Osteoblast (primary cell): ENCODE measurements around the gene KIF6. TPM values are rescaled to one million over a fixed set of nuclear protein-coding genes. Genes with fewer than 3 reads are reported as not detected.

Experiments
- DNase-seq: peaks from one replicate; pipeline ENCODE4 v3.0.0; 2011; ENCODE audit warnings: low spot score, mixed read lengths; ENCODE audit not compliant: insufficient read length; ENCODE audit errors: missing footprints
- H2AFZ ChIP-seq: 2 replicates; pipeline ENCODE4 v1.6.0; 2011; ENCODE audit warnings: mild to moderate bottlenecking, low read length
- H3K27ac ChIP-seq: 2 replicates; pipeline ENCODE4 v1.5.1; 2011; ENCODE audit warnings: mild to moderate bottlenecking, low read depth, low read length, moderate library complexity
- H3K27me3 ChIP-seq: 2 replicates; pipeline ENCODE4 v1.6.0; 2012; ENCODE audit warnings: mild to moderate bottlenecking, control low read depth, inconsistent platforms, low read length, moderate library complexity; ENCODE audit not compliant: insufficient read depth
- H3K36me3 ChIP-seq: 2 replicates; pipeline ENCODE4 v1.5.1; 2011; ENCODE audit warnings: mild to moderate bottlenecking, low read length, control low read depth, moderate library complexity; ENCODE audit not compliant: insufficient read depth
- H3K4me1 ChIP-seq: 2 replicates; pipeline ENCODE4 v1.5.1; 2011; ENCODE audit warnings: mild to moderate bottlenecking, low read length, control low read depth, moderate library complexity; ENCODE audit not compliant: insufficient read depth
- H3K4me2 ChIP-seq: 2 replicates; pipeline ENCODE4 v1.6.0; 2011; ENCODE audit warnings: mild to moderate bottlenecking, low read length; ENCODE audit not compliant: insufficient read depth
- H3K4me3 ChIP-seq: fragments of 200-600 bp; sonication (generic); 3 replicates; pipeline ENCODE4 v1.5.1; 2012; ENCODE audit warnings: mild to moderate bottlenecking, low read length, inconsistent platforms; ENCODE audit not compliant: insufficient read depth
- H3K79me2 ChIP-seq: 2 replicates; pipeline ENCODE4 v1.6.0; 2012; ENCODE audit warnings: mild to moderate bottlenecking, low read length, control low read depth, inconsistent platforms; ENCODE audit not compliant: insufficient read depth
- H3K9me3 ChIP-seq: 2 replicates; pipeline ENCODE4 v1.5.1; 2011; ENCODE audit warnings: low read depth, low read length, control low read depth
- H4K20me1 ChIP-seq: 2 replicates; pipeline ENCODE4 v1.6.0; 2012; ENCODE audit warnings: mild to moderate bottlenecking, low read length, control low read depth; ENCODE audit not compliant: insufficient read depth
- CTCF ChIP-seq: IDR thresholded peaks from 2 replicates; pipeline ENCODE4 v1.5.1; 2011; ENCODE audit warnings: mild to moderate bottlenecking, low read depth, low read length, moderate library complexity; ENCODE audit errors: extremely low read depth
- total RNA-seq: library from RNA; depleted of rRNA; stranded (reverse); fragments of >200 nt; gene quantifications from 2 replicates; pipeline ENCODE4 v1.2.3, GENCODE V29; 2012

KIF6 gene
- total RNA-seq, 1 donor = 1.4 TPM

- no peak overlapping the region for H3K4me3 ChIP-seq
- no peak for DNase-seq
- H3K79me2 ChIP-seq = no peaks in the 10 kb centered on the region
- H3K27ac ChIP-seq = no peak overlapping the region
- H3K9me3 ChIP-seq = no peaks in the 10 kb centered on the region
- H3K27me3 ChIP-seq = no peaks in the 10 kb centered on the region
- no peaks in the 10 kb centered on the region for H4K20me1 ChIP-seq
- no peak for TF ChIP-seq CTCF
- H2AFZ ChIP-seq = no peak overlapping the region
- no peaks in the 10 kb centered on the region for H3K36me3 ChIP-seq
- H3K4me1 ChIP-seq = no peaks in the 10 kb centered on the region
- no peak overlapping the region for H3K4me2 ChIP-seq
Observed at GRCh38 chr6:39439342-39440038, 285.7 kb downstream of the KIF6 start.

- H3K27ac ChIP-seq = no peak overlapping the region
- no peak for TF ChIP-seq CTCF
Observed at GRCh38 chr6:39433630-39434029, 291.6 kb downstream of the KIF6 start.

GRCh38 chr6:39432330-39433025 is 292.7 kb downstream of the KIF6 start:
- Histone ChIP-seq H3K4me3 (no peak overlapping the region), H3K9me3 (no peaks in the 10 kb centered on the region), H3K36me3 (no peaks in the 10 kb centered on the region), H3K4me1 (no peaks in the 10 kb centered on the region), H4K20me1 (no peaks in the 10 kb centered on the region), H2AFZ (no peak overlapping the region), H3K27ac (no peak overlapping the region), H3K79me2 (no peaks in the 10 kb centered on the region), H3K4me2 (no peak overlapping the region), H3K27me3 (no peaks in the 10 kb centered on the region)
- DNase-seq = no peak
- TF ChIP-seq CTCF = no peak

More at GRCh38 chr6:39433630-39434029, 291.6 kb downstream of the KIF6 start:
- Histone ChIP-seq H3K27me3 (no peaks in the 10 kb centered on the region), H3K4me3 (no peak overlapping the region), H3K36me3 (no peaks in the 10 kb centered on the region), H4K20me1 (no peaks in the 10 kb centered on the region), H3K79me2 (no peaks in the 10 kb centered on the region), H2AFZ (no peak overlapping the region), H3K9me3 (no peaks in the 10 kb centered on the region), H3K4me2 (no peak overlapping the region), H3K4me1 (no peaks in the 10 kb centered on the region)
- DNase-seq = no peak

- no peaks in the 10 kb centered on the region for H3K79me2 ChIP-seq
- H3K4me3 ChIP-seq = no peak overlapping the region
- peaks cover 3% of the 10 kb centered on the region for H3K4me1 ChIP-seq
- no peaks in the 10 kb centered on the region for H4K20me1 ChIP-seq
- H3K27ac ChIP-seq = no peak overlapping the region
- no peaks in the 10 kb centered on the region for H3K36me3 ChIP-seq
- H3K27me3 ChIP-seq = no peaks in the 10 kb centered on the region
- H3K4me2 ChIP-seq = peak overlapping the region; percentile 26
- peak overlapping the region; percentile 61 for H2AFZ ChIP-seq
- DNase-seq = no peak
- TF ChIP-seq CTCF = no peak
- H3K9me3 ChIP-seq = no peaks in the 10 kb centered on the region
Observed at GRCh38 chr6:39430871-39431523, 294.2 kb downstream of the KIF6 start.
